Natural killer cell (primary cell): ENCODE data around the gene EPAS1. TPM values are rescaled to one million over a fixed set of nuclear protein-coding genes. Genes with fewer than 3 reads are reported as not detected.

Source experiments
- ATAC-seq, 3 donors: fragments of 150-1000 bp in 2 of 3; fragments of 200-7000 bp in 1 of 3; cut with Tn5 transposase; 1 replicate in 1 of 3; 2 replicates in 2 of 3; pipeline ENCODE4 v1.10.0; 2021; ENCODE audit warnings: mild to moderate bottlenecking in 2 of 3, moderate library complexity in 2 of 3
- DNase-seq, 2 donors: peaks; one replicate each; pipeline versions ENCODE4 v3.0.0 to v3.0.0-alpha.2; 2013 to 2021; ENCODE audit warnings: mixed read lengths in 1 of 2
- H3K27ac ChIP-seq: one replicate; pipeline ENCODE4 v1.5.1; 2013; ENCODE audit warnings: mild to moderate bottlenecking, low read length
- H3K27me3 ChIP-seq: one replicate; pipeline ENCODE4 v1.6.1; 2013; ENCODE audit warnings: low read length; ENCODE audit not compliant: control insufficient read depth, insufficient read depth
- H3K36me3 ChIP-seq: one replicate; pipeline ENCODE4 v1.6.1; 2013; ENCODE audit warnings: low read length; ENCODE audit not compliant: control insufficient read depth, insufficient read depth
- H3K4me1 ChIP-seq: one replicate; pipeline ENCODE4 v1.6.1; 2013; ENCODE audit warnings: low read length; ENCODE audit not compliant: control insufficient read depth, insufficient read depth
- H3K4me3 ChIP-seq: one replicate; pipeline ENCODE4 v1.5.1; 2013; ENCODE audit warnings: low read length
- H3K9me3 ChIP-seq: one replicate; pipeline ENCODE4 v1.6.1; 2013; ENCODE audit warnings: low read length; ENCODE audit not compliant: control insufficient read depth, insufficient read depth
- H3K27ac Mint-ChIP-seq, 2 donors: one replicate each; pipeline ENCODE4 v1.8.0; 2022; ENCODE audit warnings: mild to moderate bottlenecking in 2 of 2, mixed read lengths in 2 of 2, moderate library complexity in 1 of 2
- H3K27me3 Mint-ChIP-seq, 2 donors: one replicate each; pipeline ENCODE4 v1.8.0; 2022; ENCODE audit warnings: low read depth in 2 of 2, mixed read lengths in 2 of 2
- H3K36me3 Mint-ChIP-seq: one replicate; pipeline ENCODE4 v1.8.0; 2022; ENCODE audit warnings: mixed read lengths
- H3K4me1 Mint-ChIP-seq, 2 donors: one replicate each; pipeline ENCODE4 v1.8.0; 2022; ENCODE audit warnings: mixed read lengths in 2 of 2
- H3K4me3 Mint-ChIP-seq: one replicate; pipeline ENCODE4 v1.8.0; 2022; ENCODE audit warnings: mild to moderate bottlenecking, moderate library complexity, mixed read lengths
- H3K9me3 Mint-ChIP-seq, 2 donors: one replicate each; pipeline ENCODE4 v1.8.0; 2022; ENCODE audit warnings: mixed read lengths in 2 of 2
- WGBS: methylation state at CpG from one replicate; pipeline ENCODE4 v1.1.7; 2013; ENCODE audit warnings: missing lambda C conversion rate; ENCODE audit not compliant: insufficient coverage; 5-methylcytosine and 5-hydroxymethylcytosine counted together
- intact Hi-C: fragments of 100-400 bp; cut with micrococcal nuclease; formaldehyde crosslinking; loops from one replicate; pipeline ENCODE4 v1.14.2; 2022
- total RNA-seq, 4 donors: library from RNA; stranded (reverse); fragments of 120-200 nt in 1 of 4; gene quantifications; one replicate each; pipeline versions ENCODE4 v1.2.3 to v1.2.4, GENCODE V29; 2013 to 2022
- TF ChIP-seq, protein P1 (sequence below): fragments of 200-600 bp; IDR thresholded peaks from one replicate; pipeline ENCODE4 v1.8.0; 2022; ENCODE audit warnings: antibody characterized with exemption

Gene EPAS1
- total RNA-seq, 3 donors from 2014 or later (not counting 1 experiment from before 2014, with no cell fraction given), result 2.1 to 61.4 (median 3.6) TPM

DNA sequence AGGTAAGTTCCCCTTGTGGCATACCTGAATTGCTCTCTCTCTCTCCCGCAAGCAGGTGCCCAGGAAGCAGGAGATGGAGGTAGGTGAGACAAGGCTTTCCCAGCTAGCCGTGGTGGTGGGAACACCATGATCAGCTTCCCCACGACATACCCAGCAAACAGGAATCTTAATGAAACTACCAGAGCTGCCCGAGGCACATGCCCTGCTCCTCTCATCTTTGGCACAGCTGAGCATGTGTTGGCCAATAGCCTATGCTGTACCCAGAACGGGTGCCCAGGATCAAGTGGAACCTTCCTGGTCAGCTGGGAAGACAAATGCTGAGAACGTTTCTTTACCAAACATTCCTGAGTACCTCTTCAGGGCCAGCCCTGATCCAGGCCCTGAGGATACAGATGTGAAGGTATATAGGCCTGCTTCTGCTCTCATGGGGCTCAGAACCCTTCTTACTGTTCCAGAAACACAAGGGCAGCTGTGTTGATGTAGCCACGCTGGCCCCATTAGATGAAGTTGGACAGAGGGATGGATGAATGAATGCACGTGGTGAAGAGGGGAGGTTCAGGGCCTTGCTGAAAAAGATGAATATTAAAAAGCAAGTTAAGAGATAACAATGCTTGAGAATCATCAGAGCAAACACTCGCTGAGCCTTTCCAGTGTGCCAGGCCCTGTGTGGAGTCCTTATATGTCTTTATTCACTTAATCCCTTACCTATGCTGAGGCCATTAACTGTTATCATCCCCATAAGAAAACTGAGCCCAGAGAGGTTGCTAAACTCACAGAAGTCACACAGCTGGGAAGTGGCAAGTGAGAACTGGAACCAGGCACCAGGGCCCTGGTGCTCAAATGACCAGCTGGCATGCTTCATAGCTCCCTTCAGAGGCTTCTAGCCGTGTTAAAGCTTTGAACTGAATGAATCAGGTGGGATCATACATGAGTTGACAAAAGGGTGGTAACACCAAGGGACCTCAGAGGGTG lies 113.4 kb downstream of the EPAS1 start:
- H3K27ac ChIP-seq, result no peak overlapping the region
- H3K27me3 ChIP-seq, result no peaks in the 10 kb centered on the region
- no peaks in the 10 kb centered on the region for H3K4me1 ChIP-seq
- H3K4me3 ChIP-seq, result no peak overlapping the region
- no peak for ATAC-seq
- intact Hi-C loops, result no loop called here
- Mint-ChIP-seq H3K27me3 (no peaks in the 10 kb centered on the region), H3K9me3 (peaks cover 0 to 3% of the 10 kb centered on the region in 2 donors), H3K27ac (no peak overlapping the region), H3K4me3 (no peak overlapping the region), H3K36me3 (no peaks in the 10 kb centered on the region), H3K4me1 (peaks cover 0 to 5% of the 10 kb centered on the region in 2 donors)
- no peaks in the 10 kb centered on the region for H3K36me3 ChIP-seq
- WGBS, result 91% methylated on average over 9 of the region's 10 CpGs
- H3K9me3 ChIP-seq, result no peaks in the 10 kb centered on the region
- DNase-seq, result no peak
- TF ChIP-seq, protein P1, sequence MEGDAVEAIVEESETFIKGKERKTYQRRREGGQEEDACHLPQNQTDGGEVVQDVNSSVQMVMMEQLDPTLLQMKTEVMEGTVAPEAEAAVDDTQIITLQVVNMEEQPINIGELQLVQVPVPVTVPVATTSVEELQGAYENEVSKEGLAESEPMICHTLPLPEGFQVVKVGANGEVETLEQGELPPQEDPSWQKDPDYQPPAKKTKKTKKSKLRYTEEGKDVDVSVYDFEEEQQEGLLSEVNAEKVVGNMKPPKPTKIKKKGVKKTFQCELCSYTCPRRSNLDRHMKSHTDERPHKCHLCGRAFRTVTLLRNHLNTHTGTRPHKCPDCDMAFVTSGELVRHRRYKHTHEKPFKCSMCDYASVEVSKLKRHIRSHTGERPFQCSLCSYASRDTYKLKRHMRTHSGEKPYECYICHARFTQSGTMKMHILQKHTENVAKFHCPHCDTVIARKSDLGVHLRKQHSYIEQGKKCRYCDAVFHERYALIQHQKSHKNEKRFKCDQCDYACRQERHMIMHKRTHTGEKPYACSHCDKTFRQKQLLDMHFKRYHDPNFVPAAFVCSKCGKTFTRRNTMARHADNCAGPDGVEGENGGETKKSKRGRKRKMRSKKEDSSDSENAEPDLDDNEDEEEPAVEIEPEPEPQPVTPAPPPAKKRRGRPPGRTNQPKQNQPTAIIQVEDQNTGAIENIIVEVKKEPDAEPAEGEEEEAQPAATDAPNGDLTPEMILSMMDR, result no peak

DNA sequence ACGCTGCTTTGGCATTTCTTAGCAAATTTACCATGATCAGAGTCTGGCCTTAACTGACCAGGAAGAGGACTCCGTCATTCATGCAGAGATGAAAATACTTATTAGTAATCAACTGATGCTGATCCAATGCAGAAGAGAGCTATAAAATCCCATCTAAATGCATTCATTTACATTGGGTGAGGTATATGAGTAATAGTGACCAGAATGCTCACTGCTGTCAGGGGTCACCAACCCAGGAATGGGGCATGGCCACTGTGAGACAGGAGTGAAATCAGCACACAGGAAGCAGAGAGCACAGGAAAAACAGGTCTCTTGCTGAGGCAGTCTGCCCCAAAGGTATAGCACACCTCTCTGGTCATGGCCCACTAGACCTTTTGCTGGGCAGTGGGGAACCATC lies 114.0 kb downstream of the EPAS1 start:
- ATAC-seq (no peak), DNase-seq (no peak)
- no peaks in the 10 kb centered on the region for H3K36me3 Mint-ChIP-seq
- Histone ChIP-seq H3K9me3 (no peaks in the 10 kb centered on the region), H3K36me3 (no peaks in the 10 kb centered on the region), H3K27me3 (no peaks in the 10 kb centered on the region), H3K4me1 (no peaks in the 10 kb centered on the region), H3K27ac (no peak overlapping the region), H3K4me3 (no peak overlapping the region)
- H3K4me3 Mint-ChIP-seq, result no peak overlapping the region
- TF ChIP-seq, protein P1, result no peak
- intact Hi-C loops, result no loop called here
- H3K27ac Mint-ChIP-seq, result no peak overlapping the region
- no peaks in the 10 kb centered on the region for H3K27me3 Mint-ChIP-seq
- peaks cover 0 to 5% of the 10 kb centered on the region in 2 donors for H3K9me3 Mint-ChIP-seq
- 100% methylated on average over 2 of the region's 2 CpGs for WGBS
- H3K4me1 Mint-ChIP-seq, result peaks cover 0 to 5% of the 10 kb centered on the region in 2 donors

DNA sequence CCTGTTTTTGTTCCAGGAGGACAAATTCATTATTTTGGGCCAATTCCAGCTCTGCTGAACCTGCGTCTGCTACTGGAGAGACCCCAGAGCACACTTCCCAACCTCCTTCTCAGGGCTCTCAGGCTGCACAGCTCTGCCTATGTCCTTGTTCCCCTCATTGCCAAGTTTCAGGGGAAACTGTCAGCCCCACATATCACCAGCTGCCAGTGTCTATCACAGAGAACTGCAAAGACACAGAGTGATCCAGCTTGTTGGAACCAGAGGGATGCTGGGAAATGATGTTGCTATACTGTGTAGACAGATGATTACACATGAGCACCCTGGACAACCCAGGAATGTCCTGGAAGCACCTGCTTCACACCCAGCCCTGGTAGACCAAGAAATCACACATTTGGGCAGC lies 114.8 kb downstream of the EPAS1 start:
- DNase-seq, result no peak
- Histone ChIP-seq H3K9me3 (no peaks in the 10 kb centered on the region), H3K4me3 (no peak overlapping the region), H3K27ac (no peak overlapping the region), H3K4me1 (no peaks in the 10 kb centered on the region), H3K27me3 (no peaks in the 10 kb centered on the region), H3K36me3 (no peaks in the 10 kb centered on the region)
- no peak for ATAC-seq
- H3K4me3 Mint-ChIP-seq, result no peak overlapping the region
- H3K27me3 Mint-ChIP-seq, result no peaks in the 10 kb centered on the region
- no peaks in the 10 kb centered on the region for H3K36me3 Mint-ChIP-seq
- no peak overlapping the region for H3K27ac Mint-ChIP-seq
- H3K9me3 Mint-ChIP-seq, result peaks cover 0 to 6% of the 10 kb centered on the region in 2 donors
- intact Hi-C loops, result no loop called here
- H3K4me1 Mint-ChIP-seq, result peaks cover 0 to 5% of the 10 kb centered on the region in 2 donors
- TF ChIP-seq, protein P1, result no peak
- WGBS, result 87% methylated on average over 1 of the region's 1 CpG
